Hepatocyte (in vitro differentiated cells): ENCODE measurements around the gene RAET1G. TPM values are rescaled to one million over a fixed set of nuclear protein-coding genes. Genes with fewer than 3 reads are reported as not detected.
"Not testable (repeated sequence)": the region's sequence is repeated elsewhere in the genome, so short reads cannot be mapped to it uniquely, and the experiment has no call there.

ENCODE experiments used
- DNase-seq: peaks from one replicate; pipeline ENCODE4 v3.0.0-alpha.2; 2016; ENCODE audit warnings: low spot score
- H2AFZ ChIP-seq: fragments of 200-600 bp; sonication (generic); 2 replicates; pipeline ENCODE4 v1.6.0; 2016; ENCODE audit warnings: antibody characterized with exemption, mild to moderate bottlenecking
- H3K27ac ChIP-seq: fragments of 200-600 bp; sonication (generic); 2 replicates; pipeline ENCODE4 v1.5.1; 2016; ENCODE audit warnings: mild to moderate bottlenecking
- H3K27me3 ChIP-seq: fragments of 200-600 bp; sonication (generic); 2 replicates; pipeline ENCODE4 v1.6.1; 2016
- H3K36me3 ChIP-seq: fragments of 200-600 bp; sonication (generic); replicated peaks from 2 replicates; pipeline ENCODE4 v1.5.1; 2016; ENCODE audit warnings: low read depth; ENCODE audit not compliant: insufficient read depth
- H3K4me1 ChIP-seq: fragments of 200-600 bp; sonication (generic); 2 replicates; pipeline ENCODE4 v1.5.1; 2016; ENCODE audit warnings: mild to moderate bottlenecking, moderate library complexity; ENCODE audit not compliant: insufficient read depth
- H3K4me2 ChIP-seq: fragments of 200-600 bp; sonication (generic); 2 replicates; pipeline ENCODE4 v1.6.0; 2016
- H3K4me3 ChIP-seq: fragments of 200-600 bp; sonication (generic); 2 replicates; pipeline ENCODE4 v1.5.1; 2016; ENCODE audit warnings: mild to moderate bottlenecking
- H3K79me2 ChIP-seq: fragments of 200-600 bp; sonication (generic); 2 replicates; pipeline ENCODE4 v1.6.0; 2017; ENCODE audit warnings: mild to moderate bottlenecking
- H3K9me2 ChIP-seq: fragments of 200-600 bp; sonication (generic); replicated peaks from 2 replicates; pipeline ENCODE4 v1.6.0; 2017; ENCODE audit warnings: mild to moderate bottlenecking; ENCODE audit not compliant: insufficient read depth
- H3K9me3 ChIP-seq: fragments of 200-600 bp; sonication (generic); 2 replicates; pipeline ENCODE4 v1.5.1; 2016; ENCODE audit warnings: low read depth, mild to moderate bottlenecking
- H4K20me1 ChIP-seq: fragments of 200-600 bp; sonication (generic); 2 replicates; pipeline ENCODE4 v1.6.0; 2016; ENCODE audit warnings: mild to moderate bottlenecking; ENCODE audit not compliant: insufficient read depth, poor library complexity, severe bottlenecking
- CTCF ChIP-seq: fragments of 200-600 bp; sonication (generic); IDR thresholded peaks from 2 replicates; pipeline ENCODE4 v1.5.1; 2016; ENCODE audit warnings: antibody characterized with exemption, mild to moderate bottlenecking; ENCODE audit not compliant: poor library complexity
- EZH2 ChIP-seq: fragments of 200-600 bp; sonication (generic); IDR thresholded peaks from 2 replicates; pipeline ENCODE4 v1.6.1; 2016; ENCODE audit warnings: antibody characterized with exemption, mild to moderate bottlenecking, borderline replicate concordance
- EZH2phosphoT487 ChIP-seq: fragments of 200-600 bp; sonication (generic); IDR thresholded peaks from one replicate; pipeline ENCODE4 v1.6.1; 2018; ENCODE audit warnings: antibody characterized with exemption, mild to moderate bottlenecking, low read depth, moderate library complexity; ENCODE audit not compliant: unreplicated experiment, severe bottlenecking
- WGBS: methylation state at CpG from one replicate; pipeline ENCODE4 v1.1.6; 2016; ENCODE audit warnings: low lambda C conversion rate; ENCODE audit errors: missing lambda C conversion rate; 5-methylcytosine and 5-hydroxymethylcytosine counted together
- polyA plus RNA-seq: library from polyadenylated mRNA; unstranded; fragments of >200 nt; fragmentation: Nextera tagmentation; extraction: Ambion mirVana; gene quantifications from 2 replicates; pipeline ENCODE4 v1.2.1, GENCODE V29; 2016
- total RNA-seq: library from RNA; depleted of rRNA; stranded (reverse); fragments of >200 nt; gene quantifications from 2 replicates; pipeline ENCODE4 v1.2.3, GENCODE V29; 2014

The RAET1G gene
- total and polyA plus RNA-seq, 2 experiments from 2014 or later: 0.31 to 1.5 TPM

GRCh38 chr6:149923327-149923986, 536 bp upstream of the RAET1G start:
- TF ChIP-seq EZH2phosphoT487 (no peak), EZH2 (no peak), CTCF (no peak)
- peaks cover 37% of the 10 kb centered on the region for H3K27me3 ChIP-seq
- H3K4me2 ChIP-seq: peak overlapping the region; percentile 96
- no peaks in the 10 kb centered on the region for H3K36me3 ChIP-seq
- no peak overlapping the region for H3K27ac ChIP-seq
- no peaks in the 10 kb centered on the region for H3K9me2 ChIP-seq
- peaks cover 6% of the 10 kb centered on the region for H3K4me1 ChIP-seq
- no peaks in the 10 kb centered on the region for H4K20me1 ChIP-seq
- H3K4me3 ChIP-seq: peak overlapping the region; percentile 20
- peak overlapping the region; percentile 54 for H2AFZ ChIP-seq
- peak; percentile 14 for DNase-seq
- WGBS: 19% methylated on average over 33 of the region's 33 CpGs
- H3K9me3 ChIP-seq: no peaks in the 10 kb centered on the region
- no peaks in the 10 kb centered on the region for H3K79me2 ChIP-seq

- peaks cover 36% of the 10 kb centered on the region for H3K27me3 ChIP-seq
- H3K36me3 ChIP-seq, H3K4me1 ChIP-seq, H3K79me2 ChIP-seq, H3K9me2 ChIP-seq, H3K27ac ChIP-seq, H2AFZ ChIP-seq, DNase-seq, H3K4me3 ChIP-seq, H4K20me1 ChIP-seq, H3K9me3 ChIP-seq: not testable (repeated sequence)
- 17% methylated on average over 5 of the region's 5 CpGs for WGBS
- H3K4me2 ChIP-seq: peak overlapping the region; percentile 96
These were observed 830 bp downstream of the RAET1G start for GRCh38 chr6:149922091-149922490.

DNA sequence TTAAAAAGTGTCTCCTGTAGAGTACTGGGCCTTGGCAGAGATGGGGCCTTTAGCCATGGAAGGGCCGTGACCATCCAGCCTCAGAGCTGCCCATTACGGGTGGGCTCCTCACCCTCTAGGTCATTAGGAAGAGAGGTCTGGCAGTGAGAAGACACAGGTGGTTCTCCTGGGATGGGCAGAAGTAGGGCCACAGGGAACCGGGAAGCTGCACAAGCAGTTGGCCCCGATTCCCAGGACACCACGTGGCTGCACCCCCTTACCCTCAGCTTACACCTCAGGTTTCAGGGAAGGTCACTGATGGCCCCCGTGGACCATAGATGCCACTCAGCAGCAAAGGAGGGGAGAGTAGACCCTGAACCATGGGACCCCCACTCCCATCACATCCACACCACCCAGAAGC, 1.6 kb downstream of the RAET1G start:
- TF ChIP-seq EZH2 (no peak), CTCF (no peak), EZH2phosphoT487 (no peak)
- H3K4me1 ChIP-seq: peaks cover 6% of the 10 kb centered on the region
- no peaks in the 10 kb centered on the region for H3K36me3 ChIP-seq
- no peak overlapping the region for H3K27ac ChIP-seq
- H3K27me3 ChIP-seq: peaks cover 36% of the 10 kb centered on the region
- no peaks in the 10 kb centered on the region for H4K20me1 ChIP-seq
- 91% methylated on average over 6 of the region's 6 CpGs for WGBS
- DNase-seq: no peak
- no peaks in the 10 kb centered on the region for H3K9me3 ChIP-seq
- no peaks in the 10 kb centered on the region for H3K79me2 ChIP-seq
- no peak overlapping the region for H3K4me2 ChIP-seq
- no peak overlapping the region for H3K4me3 ChIP-seq
- no peak overlapping the region for H2AFZ ChIP-seq
- no peaks in the 10 kb centered on the region for H3K9me2 ChIP-seq

DNA sequence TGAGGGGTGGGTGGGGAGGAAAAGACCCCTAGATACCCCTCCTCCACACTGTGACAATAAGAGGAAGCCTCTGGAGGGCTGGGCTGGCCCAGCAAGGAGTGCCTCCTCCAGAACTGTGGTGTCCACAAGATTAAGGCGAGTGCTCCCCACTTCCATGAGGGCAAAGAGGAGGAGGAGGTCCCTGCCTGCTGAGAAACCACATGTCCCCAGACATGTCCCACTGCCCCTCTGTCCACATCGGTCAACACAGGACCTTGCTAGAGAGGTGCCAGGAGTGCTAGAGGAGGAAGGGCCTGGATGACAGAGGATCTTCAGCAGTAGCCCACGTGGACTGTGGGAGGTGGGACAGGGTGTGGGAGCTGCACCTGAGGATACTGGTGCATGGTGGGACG, 3.1 kb downstream of the RAET1G start:
- DNase-seq: no peak
- Histone ChIP-seq H3K9me3 (no peaks in the 10 kb centered on the region), H4K20me1 (no peaks in the 10 kb centered on the region), H3K4me2 (no peak overlapping the region), H3K36me3 (no peaks in the 10 kb centered on the region), H3K4me3 (no peak overlapping the region), H3K4me1 (peaks cover 6% of the 10 kb centered on the region), H3K27ac (no peak overlapping the region), H3K27me3 (peaks cover 29% of the 10 kb centered on the region), H3K79me2 (no peaks in the 10 kb centered on the region), H3K9me2 (no peaks in the 10 kb centered on the region), H2AFZ (no peak overlapping the region)
- WGBS: 71% methylated on average over 4 of the region's 4 CpGs
- no peak for TF ChIP-seq EZH2
- no peak for TF ChIP-seq CTCF
- no peak for TF ChIP-seq EZH2phosphoT487

DNA sequence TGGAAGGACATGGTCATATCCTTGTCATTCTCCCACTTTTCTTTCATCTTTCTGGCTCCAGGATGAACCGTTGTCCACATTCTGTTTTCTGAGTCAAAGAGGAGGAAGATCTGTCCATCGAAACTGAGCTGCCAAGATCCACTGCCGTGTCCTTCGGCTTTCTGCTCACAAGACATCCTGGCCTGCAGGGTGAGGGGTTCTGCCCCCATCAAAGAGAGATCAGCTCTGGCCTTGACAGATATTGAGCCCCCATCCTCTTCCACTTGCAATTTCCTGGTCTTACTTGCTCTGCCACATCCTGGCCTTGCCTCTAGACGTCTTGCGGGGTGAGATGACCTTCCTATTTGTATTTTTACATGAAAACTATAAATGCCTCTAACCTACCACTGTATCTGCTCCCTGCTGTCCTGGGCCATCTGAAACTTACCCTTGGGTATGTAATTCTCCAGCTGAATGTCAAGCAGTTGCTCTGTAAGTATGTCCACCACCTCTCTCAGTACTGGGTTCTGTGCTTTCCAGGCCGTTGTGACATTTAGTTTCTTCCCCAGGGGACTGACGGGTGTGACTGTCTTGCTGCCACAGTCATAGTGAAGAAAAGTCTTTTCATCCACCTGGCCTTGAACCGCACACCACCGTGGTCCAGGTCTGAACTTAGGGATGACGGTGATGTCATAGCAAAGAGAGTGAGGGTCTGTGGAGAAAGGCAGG, 3.6 kb downstream of the RAET1G start:
- H3K9me3 ChIP-seq, H3K4me1 ChIP-seq, H3K9me2 ChIP-seq, H3K27ac ChIP-seq, H3K4me3 ChIP-seq, H2AFZ ChIP-seq, H3K36me3 ChIP-seq, H3K4me2 ChIP-seq, H4K20me1 ChIP-seq, H3K79me2 ChIP-seq, DNase-seq: not testable (repeated sequence)
- WGBS: 86% methylated on average over 11 of the region's 11 CpGs
- H3K27me3 ChIP-seq: peaks cover 23% of the 10 kb centered on the region
